NCI-H2196 (cell line): Measurements from ENCODE around the gene MCHR1.
A peak's percentile ranks its signal among the peaks of the same experiment; 100 is the strongest.

Source experiments
- DNase-seq: peaks from one replicate; lab custom pipeline; 2025; ENCODE audit not compliant: unreplicated experiment; lab: John Stamatoyannopoulos, UW

MCHR1 gene

GRCh38 chr22:40679249-40679963 lies at the start of gene MCHR1:
MCHR1 (plus strand) TSS chr22:40679484; CDS start chr22:40679653, 169 bp downstream.
- DNase-seq: no peak

- DNase-seq: no peak
Measured at GRCh38 chr22:40631925-40632324, 47.4 kb upstream of the MCHR1 start.

- no peak for DNase-seq
Measured at GRCh38 chr22:40633036-40633435, 46.2 kb upstream of the MCHR1 start.

GRCh38 chr22:40634119-40634903 lies 45.0 kb upstream of the MCHR1 start:
- DNase-seq: no peak

- DNase-seq: no peak
Measured at GRCh38 chr22:40635043-40635939, 44.0 kb upstream of the MCHR1 start.

- no peak for DNase-seq
Measured at GRCh38 chr22:40635940-40636379, 43.3 kb upstream of the MCHR1 start.

GRCh38 chr22:40636380-40637182 lies 42.7 kb upstream of the MCHR1 start, which contains the start of gene MRTFA:
MRTFA (minus strand) TSS chr22:40636719.
- DNase-seq: peak; percentile 99

GRCh38 chr22:40637183-40638150 lies 41.8 kb upstream of the MCHR1 start:
- DNase-seq: peak; percentile 49

GRCh38 chr22:40638261-40638660 lies 41.0 kb upstream of the MCHR1 start:
- DNase-seq: no peak

- no peak for DNase-seq
Measured at GRCh38 chr22:40641269-40641668, 38.0 kb upstream of the MCHR1 start.

- DNase-seq: no peak
Measured at GRCh38 chr22:40642316-40642715, 37.0 kb upstream of the MCHR1 start.

GRCh38 chr22:40645579-40646197 lies 33.6 kb upstream of the MCHR1 start:
- DNase-seq: no peak

- no peak for DNase-seq
Measured at GRCh38 chr22:40648386-40648785, 30.9 kb upstream of the MCHR1 start.

GRCh38 chr22:40651057-40651456 lies 28.2 kb upstream of the MCHR1 start:
- DNase-seq: no peak

- DNase-seq: peak; percentile 92
Measured at GRCh38 chr22:40651563-40652501, 27.5 kb upstream of the MCHR1 start.

- no peak for DNase-seq
Measured at GRCh38 chr22:40653361-40653760, 25.9 kb upstream of the MCHR1 start.

GRCh38 chr22:40654522-40655167 lies 24.6 kb upstream of the MCHR1 start:
- peak; percentile 71 for DNase-seq
